HG03558 (cell line): ENCODE data around the gene MAP3K5.
A peak's percentile ranks its signal among the peaks of the same experiment; 100 is the strongest.

Experiments
- ATAC-seq: cut with Tn5 transposase; IDR thresholded peaks from one replicate; pipeline ENCODE4 v1.9.1; 2021; ENCODE audit warnings: moderate number of reproducible peaks; ENCODE audit not compliant: unreplicated experiment; ENCODE audit errors: extremely low read depth

The MAP3K5 gene

DNA sequence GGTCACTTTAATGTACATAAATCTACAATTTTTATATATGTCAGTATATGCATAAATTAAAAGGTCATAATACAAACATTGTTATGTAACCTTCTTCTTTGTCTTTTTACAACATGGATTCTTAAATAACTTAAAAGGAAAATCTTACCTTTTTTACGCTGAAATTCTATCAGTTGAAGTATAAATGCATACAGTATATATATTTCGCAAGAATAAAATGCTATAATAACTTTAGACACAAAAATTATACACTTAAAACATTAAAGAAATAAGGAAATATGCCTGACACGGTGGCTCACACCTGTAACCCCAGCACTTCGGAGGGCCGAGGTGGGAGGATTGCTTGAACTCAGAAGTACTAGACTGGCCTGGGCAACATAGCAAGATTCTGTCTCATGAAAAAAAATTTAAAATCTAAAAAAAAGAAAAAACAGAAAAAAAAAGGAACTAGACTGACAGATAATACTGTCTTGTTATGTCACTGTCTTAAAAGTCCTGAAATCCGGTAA lies 132.2 kb downstream of the MAP3K5 start:
- ATAC-seq = no peak

DNA sequence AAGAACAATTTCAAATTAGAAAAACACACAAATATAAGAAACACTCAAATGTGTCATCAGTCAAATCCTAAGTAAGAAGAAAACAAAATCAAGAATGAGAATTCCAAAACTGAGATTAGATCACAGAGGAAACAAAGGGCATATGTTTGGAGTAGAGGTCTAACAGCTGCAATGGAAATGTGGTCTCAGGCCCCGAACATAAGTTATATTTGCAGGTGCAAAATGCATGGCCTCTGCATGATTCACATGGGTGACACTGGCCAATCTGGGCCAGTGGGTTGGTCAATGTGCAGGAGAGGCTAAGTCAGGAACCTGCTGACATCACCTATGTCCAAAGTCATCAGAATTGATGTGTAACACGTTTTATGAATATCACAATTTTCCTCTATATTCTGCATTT lies 133.6 kb downstream of the MAP3K5 start:
- ATAC-seq = no peak

DNA sequence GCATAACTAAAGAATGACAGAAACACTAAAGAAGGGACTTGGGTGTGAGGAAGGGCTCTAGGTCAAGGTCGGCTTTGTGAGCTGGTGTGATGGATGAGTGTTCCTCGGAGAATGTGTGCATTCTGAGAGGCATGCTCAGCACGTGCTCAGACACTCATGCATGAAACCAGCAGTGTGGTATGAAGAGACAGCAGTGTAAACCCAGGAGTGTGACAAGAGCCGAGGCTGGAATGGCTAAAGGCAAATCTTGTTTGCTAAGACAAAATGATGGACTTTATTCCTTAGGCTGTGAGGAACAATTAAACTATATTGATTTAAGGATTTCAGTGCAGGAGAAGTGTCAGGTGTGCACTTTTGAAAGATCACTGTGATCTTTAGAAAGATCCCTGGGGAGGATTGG lies 134.6 kb downstream of the MAP3K5 start:
- no peak for ATAC-seq

DNA sequence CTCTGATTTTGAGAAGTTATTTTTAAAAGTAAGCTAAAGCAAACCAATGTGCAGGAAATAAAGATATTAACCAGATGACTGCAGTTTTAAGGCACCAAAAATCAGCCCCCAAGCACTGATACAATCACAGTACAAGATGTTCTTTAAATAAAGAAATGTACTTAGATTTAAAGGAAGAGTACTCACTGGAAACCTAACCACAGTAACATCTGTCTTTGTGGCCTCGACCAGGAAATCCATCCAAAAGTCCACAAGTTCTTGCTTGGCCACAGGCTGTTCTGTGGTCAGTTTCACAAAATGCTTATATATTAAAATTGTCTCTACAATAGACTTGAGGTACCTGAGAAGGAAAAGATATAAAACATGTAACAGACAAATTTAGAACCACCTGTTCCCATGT lies 136.2 kb downstream of the MAP3K5 start:
- no peak for ATAC-seq

DNA sequence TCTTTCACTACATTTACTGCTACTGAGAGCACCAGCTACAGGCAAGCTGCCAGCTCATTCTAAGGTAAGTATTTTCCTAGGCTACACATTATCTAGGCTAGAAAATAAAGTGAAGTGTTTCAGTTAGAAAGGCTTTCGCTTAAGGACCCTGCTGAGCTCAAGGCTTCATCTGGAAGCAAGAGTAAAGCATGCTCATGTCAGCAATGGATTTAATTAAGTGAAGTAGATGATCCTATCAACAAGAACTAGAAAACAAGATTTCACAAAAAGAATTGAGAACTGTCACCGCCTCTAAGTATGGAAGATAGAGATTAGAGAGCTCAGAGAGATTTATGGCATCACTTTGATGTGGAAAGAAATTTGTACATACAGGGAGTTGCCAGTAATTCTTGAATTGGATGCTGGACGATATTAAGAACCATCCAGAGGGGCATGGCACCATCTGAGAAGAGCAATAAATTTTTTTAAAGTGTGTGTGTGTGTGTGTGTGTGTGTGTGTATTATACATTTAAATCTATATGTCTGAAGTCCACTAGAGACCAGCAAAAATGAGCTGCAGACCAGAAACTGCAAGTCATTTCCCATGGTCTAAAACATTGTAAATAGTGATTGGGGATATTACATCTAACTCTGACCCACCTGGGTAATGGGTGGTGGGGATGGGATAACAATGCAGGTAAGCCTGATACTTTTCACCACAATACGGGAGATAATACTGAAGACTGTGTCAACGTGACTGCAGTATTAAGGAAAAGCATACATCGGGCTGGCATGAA lies 136.8 kb downstream of the MAP3K5 start:
- ATAC-seq = no peak

DNA sequence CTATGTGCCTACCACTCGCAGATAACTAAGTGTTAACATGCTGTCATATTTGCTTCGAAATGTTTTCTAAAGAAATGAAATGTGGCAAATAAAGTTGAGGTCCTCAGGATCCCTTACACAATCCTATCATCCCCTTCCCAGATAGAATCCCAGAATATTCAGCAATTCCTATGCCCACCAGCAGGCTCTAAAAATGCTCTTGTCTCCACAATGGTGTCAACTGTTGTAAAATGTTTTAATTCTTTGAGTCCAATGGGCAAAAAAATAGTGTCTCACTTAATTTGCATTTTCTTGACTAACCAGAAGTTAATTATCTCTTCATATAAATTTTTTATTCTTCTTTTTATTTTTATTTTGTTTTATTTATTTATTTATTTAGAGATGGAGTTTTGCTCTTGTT lies 138.2 kb downstream of the MAP3K5 start:
- ATAC-seq = no peak

DNA sequence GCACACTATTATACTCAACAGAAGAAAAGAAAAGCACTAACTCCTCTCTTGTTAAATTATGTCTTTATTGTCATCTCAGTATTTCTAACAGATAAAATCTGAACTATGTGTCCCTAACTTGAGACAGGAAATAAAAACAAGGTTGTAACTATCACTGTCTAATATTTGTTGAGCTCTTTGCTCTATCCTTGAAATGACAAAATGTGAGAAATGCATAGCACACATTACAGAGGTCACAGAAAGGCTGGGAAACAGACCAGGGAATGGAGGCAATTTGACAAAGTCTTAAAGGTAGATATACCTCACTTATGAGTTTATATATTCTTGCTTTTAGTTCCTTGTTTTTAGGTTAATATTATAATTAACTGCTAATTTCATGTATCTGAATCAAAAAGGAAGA lies 139.6 kb downstream of the MAP3K5 start:
- ATAC-seq = no peak

DNA sequence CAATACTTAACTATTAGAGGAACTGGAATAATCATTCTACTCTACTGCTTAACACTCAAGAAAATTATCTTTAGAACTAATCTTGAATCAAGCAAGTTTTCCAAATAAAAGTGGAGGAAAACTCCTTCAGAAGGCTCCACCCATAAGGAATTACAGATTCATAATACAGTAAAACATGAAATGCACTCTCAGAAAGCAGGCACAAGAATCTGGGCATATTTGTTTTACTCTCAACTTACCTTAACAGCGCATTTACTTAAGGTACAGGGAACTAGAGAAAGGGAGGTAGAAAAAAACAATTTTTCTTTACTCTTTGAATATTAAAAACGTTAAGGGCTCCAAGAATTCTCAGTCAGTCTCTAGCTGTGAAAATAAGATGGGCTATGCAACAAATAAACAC lies 140.3 kb downstream of the MAP3K5 start:
- ATAC-seq = no peak

DNA sequence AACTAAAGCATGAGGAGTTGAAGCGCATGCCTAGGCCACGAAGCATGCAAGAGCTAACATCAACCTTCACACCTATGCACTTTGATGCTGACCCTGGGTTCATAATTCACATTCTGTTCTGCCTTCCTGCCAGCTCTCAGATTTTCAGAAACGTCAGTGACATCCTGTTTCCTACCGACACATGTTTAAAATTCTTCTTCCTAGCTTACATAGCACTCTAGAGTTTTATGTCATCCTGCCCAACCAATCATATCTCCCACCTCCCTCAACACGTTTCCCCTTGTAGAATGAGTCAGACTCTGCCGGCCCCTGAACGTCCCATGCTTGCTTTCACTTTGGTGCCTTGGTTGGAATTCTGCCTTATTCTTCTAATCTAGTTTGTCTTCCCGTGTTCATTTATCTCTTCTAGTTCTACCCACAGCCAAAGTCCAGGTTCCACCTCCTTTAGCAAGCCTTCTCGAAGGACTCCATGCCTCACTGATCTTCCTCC lies 144.9 kb downstream of the MAP3K5 start:
- ATAC-seq = peak; percentile 76

DNA sequence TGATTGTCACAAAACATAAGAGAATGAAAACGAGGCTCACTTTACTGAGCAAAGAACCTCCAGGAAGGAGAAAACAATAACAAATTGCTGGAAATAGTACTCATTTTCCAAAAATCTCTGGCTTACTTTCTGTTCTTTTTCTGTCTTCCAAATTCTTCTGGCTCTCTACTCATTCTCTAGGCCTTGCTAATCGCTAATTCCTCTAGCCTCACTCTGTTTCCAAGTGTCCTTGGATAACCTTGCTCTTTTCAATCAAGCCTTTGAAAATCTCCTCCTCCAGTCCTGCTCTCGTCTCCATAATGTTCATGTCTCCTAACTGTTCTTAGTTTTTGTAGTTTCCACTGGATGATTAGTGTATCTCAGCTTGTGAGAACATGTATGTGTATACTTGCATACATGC lies 145.9 kb downstream of the MAP3K5 start:
- ATAC-seq = no peak

DNA sequence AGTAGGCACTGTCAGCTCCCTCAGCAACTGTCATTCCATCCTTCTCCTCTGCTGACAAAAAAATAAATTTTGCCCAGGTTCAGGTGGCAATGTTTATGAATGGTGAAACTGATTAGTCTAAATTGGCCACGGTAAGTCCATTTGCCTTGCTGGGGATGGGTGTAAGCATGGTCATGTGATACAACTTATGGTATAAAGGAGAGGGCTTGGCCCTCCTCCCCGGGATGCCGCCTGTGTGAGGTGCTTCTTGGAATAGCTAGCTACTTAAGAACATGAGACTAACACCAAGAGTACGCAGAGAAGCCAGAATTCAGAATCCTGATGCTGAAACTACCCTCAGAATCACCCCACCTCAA lies 147.7 kb downstream of the MAP3K5 start:
- no peak for ATAC-seq

DNA sequence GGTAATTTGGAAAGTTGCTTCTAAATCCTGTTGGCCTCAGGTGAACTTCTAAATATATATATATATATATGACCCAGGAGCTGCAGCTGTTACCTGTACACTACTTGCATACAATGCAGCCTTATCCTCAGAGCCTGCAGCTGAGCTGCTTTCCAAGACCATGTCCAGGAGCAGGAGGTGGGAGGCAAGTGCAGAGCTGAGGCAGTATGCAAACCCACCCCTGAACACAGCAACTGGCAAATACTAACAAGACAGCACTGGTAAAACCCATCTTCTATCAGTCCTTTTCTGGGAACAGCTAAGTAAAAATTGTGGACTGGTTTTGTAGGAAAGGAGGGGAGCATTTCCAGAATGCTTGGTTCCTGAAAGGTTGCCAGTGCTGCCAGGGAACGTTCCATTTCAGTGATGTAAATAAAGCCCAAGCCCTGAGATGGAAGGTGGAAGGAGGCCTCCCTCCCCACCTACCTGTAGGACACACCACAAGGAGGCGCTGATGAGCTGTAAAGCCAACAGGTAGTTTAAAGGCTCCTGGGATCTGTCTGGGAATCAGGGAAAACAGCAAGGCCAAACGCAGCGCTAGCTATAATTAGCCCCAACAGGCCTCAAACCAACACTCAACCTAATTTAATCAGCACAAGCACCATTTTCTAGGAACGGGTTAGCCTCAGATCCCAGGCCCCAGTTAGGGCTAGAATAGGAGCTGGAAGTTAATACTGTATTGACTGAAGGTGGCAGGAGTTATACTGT lies 148.3 kb downstream of the MAP3K5 start:
- no peak for ATAC-seq

DNA sequence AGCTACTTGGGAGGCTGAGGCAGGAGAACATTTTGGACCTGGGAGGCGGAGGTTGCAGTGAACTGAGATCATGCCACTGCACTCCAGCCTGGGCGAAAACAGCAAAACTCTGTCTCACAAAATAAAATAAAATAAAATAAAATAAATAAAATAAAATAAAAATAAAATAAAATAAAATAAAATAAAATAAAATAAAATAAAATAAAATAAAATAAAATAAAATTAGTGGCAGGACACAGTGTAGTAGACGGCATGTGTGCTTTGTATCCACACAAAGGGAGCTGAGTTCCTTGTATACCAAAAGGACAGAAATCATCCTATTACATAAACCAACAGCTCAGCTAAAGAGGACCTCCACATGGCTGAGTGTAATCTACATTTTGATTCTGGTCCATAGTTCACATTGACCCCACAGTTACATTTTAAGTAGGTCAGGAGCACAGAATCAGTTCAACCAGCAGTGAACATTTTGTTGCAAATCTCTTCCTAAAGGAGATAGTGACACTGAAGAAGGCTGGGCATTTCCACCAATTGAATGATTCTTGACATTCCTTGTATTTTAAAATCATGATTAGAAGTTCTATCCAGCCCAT lies 150.3 kb downstream of the MAP3K5 start:
- ATAC-seq = no peak

DNA sequence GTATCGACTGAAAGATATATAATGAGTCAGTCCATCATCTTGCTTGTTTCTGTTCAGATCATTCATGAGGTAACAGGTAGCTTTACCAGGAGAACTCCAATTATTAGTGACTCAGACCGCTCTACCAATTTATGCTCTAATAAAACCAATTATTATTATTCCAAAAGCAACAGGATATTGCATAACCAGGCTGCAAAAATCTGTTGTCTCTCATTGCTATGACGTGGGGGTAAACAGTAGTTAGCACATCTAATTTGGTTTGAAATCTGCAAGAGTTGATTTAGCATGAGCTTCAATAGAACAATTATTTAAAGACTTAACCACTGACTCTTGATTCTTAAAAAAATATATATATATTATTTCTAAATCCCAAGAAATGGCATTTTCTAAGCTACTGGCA lies 151.1 kb downstream of the MAP3K5 start:
- no peak for ATAC-seq

DNA sequence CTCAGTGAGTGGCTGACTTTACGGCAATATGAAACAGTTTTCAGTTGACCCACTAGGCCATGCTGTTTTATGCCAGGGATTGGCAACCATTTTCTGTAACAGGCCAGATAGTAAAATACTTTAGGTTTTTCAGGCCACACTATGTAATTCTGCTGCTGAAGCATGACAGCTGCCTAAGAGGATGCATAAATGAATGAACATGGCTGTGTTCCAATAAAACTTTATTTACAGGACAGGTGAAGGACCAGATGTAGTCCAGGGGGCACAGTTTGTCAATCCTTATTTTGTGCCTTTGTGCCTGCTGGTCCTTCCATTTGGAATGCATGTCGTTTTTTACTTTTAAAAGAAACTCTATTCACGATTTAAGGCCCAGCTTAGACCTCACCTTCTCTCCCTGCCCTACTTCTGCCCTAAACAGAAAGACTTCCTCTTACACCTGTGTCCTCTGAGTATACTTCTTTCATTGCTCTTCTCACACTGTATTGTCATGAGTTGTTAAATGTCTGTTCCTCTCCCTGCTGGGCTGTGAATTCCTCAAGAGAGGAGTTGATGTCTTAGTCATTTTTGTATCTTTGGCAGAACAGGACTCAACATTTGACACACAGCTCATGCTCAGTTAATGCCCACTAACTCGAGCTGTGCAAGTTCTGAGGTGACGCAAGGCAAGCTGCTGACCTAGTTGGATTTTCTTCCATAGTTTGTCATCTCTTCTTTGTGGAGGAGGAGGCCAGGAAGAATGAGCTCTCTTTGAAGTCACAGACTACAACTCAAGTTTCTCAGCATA lies 152.0 kb downstream of the MAP3K5 start:
- no peak for ATAC-seq

DNA sequence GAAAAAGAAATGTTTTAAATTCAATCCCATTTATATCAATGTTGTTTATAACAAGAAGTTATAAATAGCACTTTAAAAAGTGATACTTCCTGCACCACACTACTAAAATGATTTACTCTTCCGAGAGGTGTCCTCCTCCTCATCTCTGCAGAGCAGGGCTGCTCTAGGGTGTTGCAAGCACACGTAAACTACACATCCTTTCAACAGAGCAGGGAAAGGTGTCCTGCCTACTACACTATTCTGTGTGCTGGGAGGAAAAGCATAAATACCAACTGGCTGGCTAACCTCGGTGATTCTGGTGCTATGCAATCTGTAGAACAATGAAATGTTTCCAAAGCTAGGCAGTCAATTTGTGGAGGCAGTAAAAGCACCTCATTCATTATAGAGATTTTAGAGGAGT lies 152.6 kb downstream of the MAP3K5 start:
- ATAC-seq = no peak

DNA sequence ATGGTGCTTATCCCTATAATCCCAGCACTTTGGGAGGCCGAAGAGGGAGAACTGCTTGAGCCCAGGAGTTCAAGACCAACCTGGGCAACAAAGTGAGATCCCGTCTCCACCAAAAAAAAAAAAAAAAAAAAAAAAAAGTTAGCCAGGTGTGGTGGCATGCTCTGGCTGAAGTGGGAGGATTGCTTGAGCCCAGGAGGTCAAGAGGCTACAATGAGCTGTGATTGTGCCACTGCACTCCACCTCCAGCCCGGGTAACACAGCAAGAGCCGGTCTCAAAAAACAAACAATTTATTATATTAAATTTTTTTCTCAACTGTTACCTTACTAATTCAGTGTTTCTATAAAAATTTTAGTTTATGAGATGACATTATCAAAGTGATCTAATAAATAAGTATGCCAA lies 156.7 kb downstream of the MAP3K5 start:
- no peak for ATAC-seq

DNA sequence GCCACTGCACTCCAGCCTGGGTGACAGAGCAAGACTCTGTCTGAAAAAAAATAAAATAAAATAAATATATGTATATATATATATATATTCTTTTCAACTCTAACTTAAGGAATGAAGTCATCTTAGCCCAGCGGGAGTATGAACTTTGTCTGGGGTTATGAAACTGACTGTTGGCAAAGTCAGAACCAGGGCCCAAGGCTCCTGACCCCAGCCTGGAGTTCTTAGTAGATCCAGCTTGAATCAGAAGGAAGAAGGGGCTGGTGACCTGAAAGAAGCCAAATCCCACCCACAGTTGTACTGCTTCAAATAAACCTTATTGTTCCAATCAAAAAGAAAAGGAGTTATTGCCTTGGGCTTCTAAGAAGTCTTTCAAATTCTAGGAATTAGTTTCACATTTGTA lies 158.9 kb downstream of the MAP3K5 start:
- no peak for ATAC-seq

DNA sequence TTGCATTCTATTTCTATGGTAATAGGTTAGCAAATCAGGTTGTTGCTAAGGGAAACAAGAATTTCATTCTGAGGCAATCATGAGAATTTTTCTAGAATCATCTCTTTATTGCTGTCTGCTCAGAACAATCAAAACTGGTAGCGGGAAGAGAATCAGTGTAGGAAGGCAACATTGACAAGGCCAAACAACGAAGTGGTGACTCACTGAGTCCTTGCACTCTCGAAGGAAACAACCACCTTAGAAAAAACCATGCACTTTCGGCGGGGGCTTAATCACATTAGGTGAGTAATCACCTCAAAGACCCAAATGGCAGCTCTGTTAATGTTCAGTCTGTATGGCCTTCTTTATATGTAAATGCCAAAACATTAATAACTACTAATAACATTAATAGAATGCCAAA lies 163.3 kb downstream of the MAP3K5 start:
- ATAC-seq = no peak

DNA sequence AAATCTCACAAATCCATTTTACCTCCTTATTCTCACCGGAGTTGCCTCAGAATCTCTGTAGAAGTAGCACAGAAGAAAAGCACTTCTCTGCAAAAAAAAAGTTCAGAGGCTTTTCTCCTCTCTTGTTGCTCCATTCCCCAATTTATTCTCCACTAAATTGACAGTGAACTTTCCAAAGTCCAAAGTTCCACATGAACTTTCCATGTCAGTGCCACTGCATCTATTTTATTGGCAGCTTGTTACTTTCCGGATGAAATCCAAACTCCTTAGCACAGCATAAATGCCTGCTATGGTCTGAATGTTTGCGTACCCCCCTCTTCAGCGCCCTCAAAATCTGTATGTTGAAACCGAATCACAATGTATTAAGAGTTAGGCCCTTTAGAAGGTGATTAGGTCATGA lies 165.1 kb downstream of the MAP3K5 start:
- no peak for ATAC-seq

DNA sequence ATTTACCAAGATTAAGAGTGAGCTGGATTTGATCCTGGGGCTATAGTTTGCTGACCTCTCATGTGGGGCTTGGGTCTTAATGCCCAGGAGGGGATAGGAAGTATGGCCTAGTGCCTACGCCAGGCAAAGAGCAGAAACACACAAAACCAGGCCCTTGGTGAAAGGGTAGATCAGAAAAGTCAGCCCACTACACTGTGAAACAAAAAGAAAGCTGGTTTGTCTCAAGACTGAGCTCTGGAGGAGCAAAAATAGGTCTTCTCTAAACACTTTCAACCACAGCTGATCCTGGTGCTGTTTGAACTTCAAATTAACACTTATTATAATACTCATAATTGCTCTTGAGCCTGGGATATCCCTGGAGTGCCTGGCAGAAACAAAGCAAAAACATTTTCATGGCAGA lies 167.0 kb downstream of the MAP3K5 start:
- ATAC-seq = no peak
